Activated gamma-delta T cell treated with anti-CD3 and anti-CD28 coated beads, Interleukin-2, amount 50 U/mL, for 16 hours (primary cell): ENCODE results near the gene SLC25A53.
"Not testable (repeated sequence)": the region's sequence is repeated elsewhere in the genome, so short reads cannot be mapped to it uniquely, and the experiment has no call there.

Experiments used
- DNase-seq: peaks from one replicate; pipeline ENCODE4 v3.0.0-alpha.2; 2020; ENCODE audit warnings: low read depth

SLC25A53 gene

GRCh38 chrX:104075778-104076445, 80.9 kb downstream of the SLC25A53 start, which contains the start of gene TMSB15C:
TSS of gene TMSB15C (minus strand) at chrX:104076236.
- DNase-seq = not testable (repeated sequence)

- DNase-seq = not testable (repeated sequence)
These were observed 94.2 kb downstream of the SLC25A53 start for GRCh38 chrX:104062636-104063035.

- DNase-seq = not testable (repeated sequence)
These were observed 101.9 kb downstream of the SLC25A53 start for GRCh38 chrX:104054956-104055355.
